K562 (cell line): ENCODE data around the gene MDFIC. TPM values are rescaled to one million over a fixed set of nuclear protein-coding genes. Genes with fewer than 3 reads are reported as not detected.

ENCODE experiments used
- ATAC-seq: fragments of 200-7000 bp; cut with Tn5 transposase; 3 replicates; pipeline ENCODE4 v1.9.1; 2020; ENCODE audit warnings: moderate library complexity
- BruUV-seq: library from RNA; stranded (reverse); fragments of 400-500 nt; replicated peaks from 2 replicates; lab custom pipeline; 2021; lab: Mats Ljungman, UMichigan
- CTCF ChIA-PET: fragments of 300-600 bp; formaldehyde crosslinking; extraction: SDS; loops from one replicate; lab custom pipeline; 2021; ENCODE audit warnings: low intra/inter-chr PET ratio; lab: Yijun Ruan, JAX
- POLR2A ChIA-PET: fragments of 300-600, 350-650 bp; sonication (Branson Sonifier 250); formaldehyde crosslinking; extraction: SDS; loops from one replicate; lab custom pipeline; 2021; ENCODE audit warnings: antibody characterized with exemption, inconsistent platforms; lab: Yijun Ruan, JAX
- DNase-seq, 4 experiments: peaks; one replicate each; pipeline versions ENCODE4 v3.0.0 to v3.0.0-alpha.2; 2011 to 2018; ENCODE audit warnings: low spot score in 3 of 4, mixed read lengths in 3 of 4; ENCODE audit errors: extremely low read depth in 1 of 4
- FAIRE-seq: peaks from 2 replicates; lab custom pipeline; 2011; peaks lifted over from hg19 to GRCh38; lab: Jason Lieb, UNC
- H2AFZ ChIP-seq: 2 replicates; pipeline ENCODE4 v1.6.0; 2011; ENCODE audit warnings: low read depth, low read length, control low read depth, inconsistent platforms
- H3K27ac ChIP-seq: fragments of 200-600 bp; 3 replicates; pipeline ENCODE4 v1.8.0; 2011; ENCODE audit warnings: low read depth, mild to moderate bottlenecking, control low read depth, inconsistent platforms, low read length, moderate library complexity, mixed read lengths; ENCODE audit errors: extremely low read depth
- H3K27me3 ChIP-seq, 2 experiments: fragments of 300-600 bp in 1 of 2; 2 replicates in 1 of 2; 3 replicates in 1 of 2; pipeline versions ENCODE4 v1.6.0 to v1.8.0; 2011; ENCODE audit warnings: inconsistent platforms in 2 of 2, low read length in 2 of 2, mild to moderate bottlenecking in 1 of 2, mixed read lengths in 1 of 2, moderate library complexity in 1 of 2; ENCODE audit not compliant: control insufficient read depth in 2 of 2, insufficient read depth in 2 of 2
- H3K36me3 ChIP-seq: fragments of 300-600 bp; 3 replicates; pipeline ENCODE4 v1.8.0; 2011; ENCODE audit warnings: mild to moderate bottlenecking, low read length, inconsistent platforms; ENCODE audit not compliant: control insufficient read depth, insufficient read depth
- H3K4me1 ChIP-seq, 2 experiments: fragments of 200-600 bp in 1 of 2; replicated peaks in 1 of 2; 2 replicates in 1 of 2; 3 replicates in 1 of 2; pipeline versions ENCODE4 v1.5.1 to v1.8.0; 2011; ENCODE audit warnings: inconsistent platforms in 2 of 2, low read length in 2 of 2, mild to moderate bottlenecking in 1 of 2, mixed read lengths in 1 of 2, moderate library complexity in 1 of 2; ENCODE audit not compliant: control insufficient read depth in 2 of 2, insufficient read depth in 2 of 2
- H3K4me2 ChIP-seq: 2 replicates; pipeline ENCODE4 v1.6.1; 2011; ENCODE audit warnings: low read length, control low read depth, inconsistent platforms, mixed read lengths; ENCODE audit not compliant: insufficient read depth
- H3K4me3 ChIP-seq: fragments of 200-600 bp; sonication (generic), shearing (Covaris generic); 2 replicates; pipeline ENCODE4 v1.5.1; 2016; ENCODE audit warnings: control low read depth, inconsistent platforms
- H3K79me2 ChIP-seq: fragments of 200-600 bp; 3 replicates; pipeline ENCODE4 v1.8.0; 2011; ENCODE audit warnings: low read length, inconsistent platforms; ENCODE audit not compliant: control insufficient read depth, insufficient read depth
- H3K9ac ChIP-seq, 2 experiments: 2 replicates each; pipeline versions ENCODE4 v1.6.0 to v1.6.1; 2011; ENCODE audit warnings: low read depth in 2 of 2, low read length in 2 of 2, control low read depth in 1 of 2, inconsistent platforms in 1 of 2, mild to moderate bottlenecking in 1 of 2, mixed read lengths in 1 of 2; ENCODE audit not compliant: insufficient read depth in 1 of 2
- H3K9me1 ChIP-seq: one replicate; pipeline ENCODE4 v1.6.0; 2011; ENCODE audit warnings: inconsistent platforms, mild to moderate bottlenecking, low read length, moderate library complexity; ENCODE audit not compliant: control insufficient read depth, insufficient read depth
- H3K9me3 ChIP-seq: replicated peaks from 2 replicates; pipeline ENCODE4 v1.5.1; 2011; ENCODE audit warnings: low read depth, low read length, inconsistent platforms; ENCODE audit not compliant: control insufficient read depth, insufficient read depth
- H4K20me1 ChIP-seq: replicated peaks from 2 replicates; pipeline ENCODE4 v1.6.1; 2011; ENCODE audit warnings: low read length, inconsistent platforms, mixed read lengths; ENCODE audit not compliant: control insufficient read depth, insufficient read depth
- BRF1 ChIP-seq: IDR thresholded peaks from 3 replicates; pipeline ENCODE4 v1.6.1; 2011; ENCODE audit warnings: borderline replicate concordance, mild to moderate bottlenecking; ENCODE audit not compliant: insufficient read length; ENCODE audit errors: extremely low read depth
- DDX20 ChIP-seq: fragments of 450-650 bp; IDR thresholded peaks from 2 replicates; pipeline ENCODE4 v1.6.1; 2016; ENCODE audit warnings: missing genetic modification characterization, low read depth, mild to moderate bottlenecking, missing compliant biosample characterization, moderate library complexity
- E2F4 ChIP-seq: sonication (generic); formaldehyde crosslinking; IDR thresholded peaks from 2 replicates; pipeline ENCODE4 v1.8.0; 2022; ENCODE audit warnings: mild to moderate bottlenecking, low read depth, missing genetic modification reagents
- ERF ChIP-seq: fragments of 450-650 bp; formaldehyde crosslinking; IDR thresholded peaks from 2 replicates; pipeline ENCODE4 v1.4.0; 2020; ENCODE audit warnings: mild to moderate bottlenecking, mixed read lengths
- SPI1 ChIP-seq: IDR thresholded peaks from 2 replicates; pipeline ENCODE4 v1.6.1; 2011; ENCODE audit warnings: low read depth, low read length, control low read depth, borderline replicate concordance
- SRSF3 ChIP-seq: fragments of 200-400 bp; formaldehyde crosslinking; IDR thresholded peaks from 2 replicates; pipeline ENCODE4 v1.6.1; 2016; ENCODE audit warnings: mild to moderate bottlenecking, low read length, moderate library complexity; ENCODE audit not compliant: insufficient read depth
- STAT5B ChIP-seq: fragments of 250-450 bp; sonication (Bioruptor Pico); IDR thresholded peaks from 2 replicates; pipeline ENCODE4 v1.8.0; 2021; ENCODE audit warnings: mild to moderate bottlenecking, inconsistent platforms
- THAP7 ChIP-seq: fragments of 250-450 bp; sonication (Bioruptor Pico); IDR thresholded peaks from 2 replicates; pipeline ENCODE4 v1.5.0; 2021
- WGBS: fragments of 100-300 bp; shearing (Covaris generic); methylation state at CpG from one replicate; pipeline ENCODE4 v1.1.6; 2016; ENCODE audit warnings: low coverage, mixed read lengths; ENCODE audit not compliant: insufficient coverage; ENCODE audit errors: missing lambda C conversion rate; 5-methylcytosine and 5-hydroxymethylcytosine counted together
- in situ Hi-C: fragments of 300-500 bp; cut with MboI; formaldehyde crosslinking; loops from 4 replicates; pipeline ENCODE4 v1.15.0; 2018; ENCODE audit warnings: inconsistent platforms, mixed read lengths
- intact Hi-C: fragments of 100-400 bp; cut with micrococcal nuclease; formaldehyde crosslinking; loops from 2 replicates; pipeline ENCODE4 v1.14.2; 2022
- polyA plus RNA-seq, 8 experiments: library from polyadenylated mRNA; depleted of rRNA in 4 of 8; stranded (reverse) in 5 of 8; unstranded in 3 of 8; fragments of >200 nt; fragmentation: Nextera tagmentation in 2 of 8; fragmentation: Illumina TruSeq in 1 of 8; extraction: Ambion mirVana in 2 of 8; extraction: Trizol in 1 of 8; gene quantifications; 2 replicates each; pipeline versions ENCODE4 v1.2.1 to v1.2.3, GENCODE V29; 2011 to 2014; ENCODE audit warnings: inconsistent platforms in 1 of 8, missing spikeins in 1 of 8
- total RNA-seq, 7 experiments: library from RNA; depleted of rRNA in 6 of 7; stranded (reverse); fragments of >200 nt in 6 of 7; fragmentation: Illumina TruSeq in 2 of 7; extraction: Trizol in 2 of 7; gene quantifications; 2 replicates each; pipeline versions ENCODE4 v1.2.1 to v1.2.3, GENCODE V29; 2011 to 2021; ENCODE audit warnings: low replicate concordance in 1 of 7
- TF ChIP-seq, protein P1 (sequence below): IDR thresholded peaks from 3 replicates; pipeline ENCODE4 v1.6.1; 2011; ENCODE audit warnings: borderline replicate concordance, mild to moderate bottlenecking, moderate library complexity; ENCODE audit not compliant: insufficient read length; ENCODE audit errors: extremely low read depth

MDFIC gene
- total and polyA plus RNA-seq, 9 of the 15 experiments (the other 6 are each of a cell fraction or from before 2014, with no cell fraction given) = 0.13 to 0.24 TPM; not detected in 7

GRCh38 chr7:114932991-114933390 is 11.1 kb downstream of the MDFIC start:
- Histone ChIP-seq H3K27me3 (no peaks in the 10 kb centered on the region), H3K9ac (no peak overlapping the region), H3K36me3 (no peaks in the 10 kb centered on the region), H3K27ac (no peak overlapping the region), H3K4me2 (no peak overlapping the region), H3K4me3 (no peak overlapping the region), H3K9me1 (no peaks in the 10 kb centered on the region), H2AFZ (no peak overlapping the region), H3K79me2 (no peaks in the 10 kb centered on the region), H3K9me3 (no peaks in the 10 kb centered on the region; the same call in 1 of the 2 replicates), H3K4me1 (no peaks in the 10 kb centered on the region), H4K20me1 (no peaks in the 10 kb centered on the region)
- 0% methylated on average over 3 of the region's 5 CpGs for WGBS
- ChIA-PET CTCF (no interaction called here), POLR2A (no interaction called here)
- no peak for TF ChIP-seq E2F4 (CRISPR knock-in tag)
- TF ChIP-seq, protein P1, sequence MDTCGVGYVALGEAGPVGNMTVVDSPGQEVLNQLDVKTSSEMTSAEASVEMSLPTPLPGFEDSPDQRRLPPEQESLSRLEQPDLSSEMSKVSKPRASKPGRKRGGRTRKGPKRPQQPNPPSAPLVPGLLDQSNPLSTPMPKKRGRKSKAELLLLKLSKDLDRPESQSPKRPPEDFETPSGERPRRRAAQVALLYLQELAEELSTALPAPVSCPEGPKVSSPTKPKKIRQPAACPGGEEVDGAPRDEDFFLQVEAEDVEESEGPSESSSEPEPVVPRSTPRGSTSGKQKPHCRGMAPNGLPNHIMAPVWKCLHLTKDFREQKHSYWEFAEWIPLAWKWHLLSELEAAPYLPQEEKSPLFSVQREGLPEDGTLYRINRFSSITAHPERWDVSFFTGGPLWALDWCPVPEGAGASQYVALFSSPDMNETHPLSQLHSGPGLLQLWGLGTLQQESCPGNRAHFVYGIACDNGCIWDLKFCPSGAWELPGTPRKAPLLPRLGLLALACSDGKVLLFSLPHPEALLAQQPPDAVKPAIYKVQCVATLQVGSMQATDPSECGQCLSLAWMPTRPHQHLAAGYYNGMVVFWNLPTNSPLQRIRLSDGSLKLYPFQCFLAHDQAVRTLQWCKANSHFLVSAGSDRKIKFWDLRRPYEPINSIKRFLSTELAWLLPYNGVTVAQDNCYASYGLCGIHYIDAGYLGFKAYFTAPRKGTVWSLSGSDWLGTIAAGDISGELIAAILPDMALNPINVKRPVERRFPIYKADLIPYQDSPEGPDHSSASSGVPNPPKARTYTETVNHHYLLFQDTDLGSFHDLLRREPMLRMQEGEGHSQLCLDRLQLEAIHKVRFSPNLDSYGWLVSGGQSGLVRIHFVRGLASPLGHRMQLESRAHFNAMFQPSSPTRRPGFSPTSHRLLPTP = no peak
- TF ChIP-seq ERF = no peak
- no peak for TF ChIP-seq SRSF3
- no peak for TF ChIP-seq STAT5B (CRISPR knock-in tag)
- TF ChIP-seq SPI1 = no peak
- no peak for TF ChIP-seq DDX20 (tag)
- TF ChIP-seq THAP7 (CRISPR knock-in tag) = no peak
- TF ChIP-seq BRF1 = no peak
- in situ Hi-C loops (no loop called here), intact Hi-C loops (no loop called here)
- DNase-seq = no peak
- no TSS peak for BruUV-seq
- no peak for FAIRE-seq
- no peak for ATAC-seq
